HCT116 (cell line): ENCODE data around the gene ANO4. TPM values are rescaled to one million over a fixed set of nuclear protein-coding genes. Genes with fewer than 3 reads are reported as not detected.

Experiments
- ATAC-seq: fragments of 200-7000 bp; cut with Tn5 transposase; 2 replicates; pipeline ENCODE4 v1.9.1; 2020; ENCODE audit warnings: mild to moderate bottlenecking, moderate library complexity
- BruUV-seq: library from RNA; stranded (reverse); fragments of 400-500 nt; replicated peaks from 2 replicates; lab custom pipeline; 2021; lab: Mats Ljungman, UMichigan
- CTCF ChIA-PET: fragments of 300-600 bp; sonication (Branson Sonifier 250); formaldehyde crosslinking; loops from one replicate; lab custom pipeline; 2021; ENCODE audit warnings: antibody characterized with exemption; lab: Charles Lee
- POLR2A ChIA-PET: fragments of 300-600, 350-600 bp; sonication (Branson Sonifier 250); formaldehyde crosslinking; loops from one replicate; lab custom pipeline; 2021; ENCODE audit warnings: antibody characterized with exemption; lab: Charles Lee
- RAD21 ChIA-PET, 2 experiments: fragments of 300-600 bp; sonication (Branson Sonifier 250); formaldehyde crosslinking; loops; one replicate each; lab custom pipeline; 2023; ENCODE audit warnings: low total read pairs in 2 of 2; ENCODE audit not compliant: uncharacterized antibody in 2 of 2, unreplicated experiment in 2 of 2, low non-redundant PET in 1 of 2; lab: Charles Lee
- DNase-seq: peaks from one replicate; pipeline ENCODE4 v3.0.0-alpha.2; 2010; ENCODE audit warnings: low read depth, low spot score
- H2AFZ ChIP-seq: fragments of 200-600 bp; shearing (Covaris generic), sonication (generic); 2 replicates; pipeline ENCODE4 v1.6.1; 2017; ENCODE audit warnings: low read depth, mixed run types, mixed read lengths, antibody characterized with exemption, low read length; ENCODE audit not compliant: poor library complexity, severe bottlenecking
- H3K27ac ChIP-seq: 2 replicates; pipeline ENCODE4 v1.5.1; 2012; ENCODE audit warnings: low read depth, low read length
- H3K27me3 ChIP-seq: fragments of 200-600 bp; sonication (generic); 2 replicates; pipeline ENCODE4 v1.6.1; 2016; ENCODE audit warnings: mixed run types, low read length, mixed read lengths; ENCODE audit not compliant: insufficient read depth
- H3K36me3 ChIP-seq, 2 experiments: fragments of 200-500 bp in 1 of 2; fragments of 200-600 bp in 1 of 2; sonication (Bioruptor generic) in 1 of 2; sonication (generic) in 1 of 2; 2 replicates each; pipeline versions ENCODE4 v1.5.1 to v1.6.1; 2014 to 2016; ENCODE audit warnings: low read length in 2 of 2, inconsistent platforms in 1 of 2, mixed read lengths in 1 of 2, mixed run types in 1 of 2; ENCODE audit not compliant: insufficient read depth in 2 of 2, control insufficient read depth in 1 of 2
- H3K4me1 ChIP-seq, 2 experiments: fragments of 200-600 bp in 1 of 2; sonication (generic) in 1 of 2; 2 replicates each; pipeline versions ENCODE4 v1.5.1 to v1.6.1; 2012 to 2017; ENCODE audit warnings: low read length in 2 of 2, inconsistent platforms in 1 of 2, mild to moderate bottlenecking in 1 of 2, mixed read lengths in 1 of 2, mixed run types in 1 of 2, moderate library complexity in 1 of 2; ENCODE audit not compliant: insufficient read depth in 2 of 2, control insufficient read depth in 1 of 2
- H3K4me2 ChIP-seq: fragments of 200-600 bp; sonication (generic); 2 replicates; pipeline ENCODE4 v1.6.1; 2017; ENCODE audit warnings: mixed run types, low read length, mixed read lengths
- H3K4me3 ChIP-seq, 2 experiments: fragments of 200-600 bp in 1 of 2; sonication (generic) in 1 of 2; replicated peaks in 1 of 2; 2 replicates each; pipeline ENCODE4 v1.5.1; 2011 to 2016; ENCODE audit warnings: low read length in 2 of 2, control low read depth in 1 of 2, low read depth in 1 of 2, mild to moderate bottlenecking in 1 of 2, mixed read lengths in 1 of 2, mixed run types in 1 of 2
- H3K79me2 ChIP-seq: fragments of 200-600 bp; sonication (generic); 2 replicates; pipeline ENCODE4 v1.6.1; 2017; ENCODE audit warnings: mild to moderate bottlenecking, mixed run types, low read length, moderate library complexity, mixed read lengths; ENCODE audit not compliant: insufficient read depth
- H3K9ac ChIP-seq: fragments of 200-600 bp; sonication (generic); 2 replicates; pipeline ENCODE4 v1.6.1; 2016; ENCODE audit warnings: low read length, mixed read lengths
- H3K9me2 ChIP-seq: fragments of 200-600 bp; sonication (generic), shearing (Covaris generic); 2 replicates; pipeline ENCODE4 v1.6.1; 2017; ENCODE audit warnings: mixed run types, mild to moderate bottlenecking, moderate library complexity; ENCODE audit not compliant: insufficient read depth
- H3K9me3 ChIP-seq, 2 experiments: fragments of 200-500 bp in 1 of 2; fragments of 200-600 bp in 1 of 2; sonication (Bioruptor generic) in 1 of 2; sonication (generic) in 1 of 2; 2 replicates each; pipeline ENCODE4 v1.6.1; 2014 to 2017; ENCODE audit warnings: low read length in 2 of 2, mixed read lengths in 2 of 2, inconsistent platforms in 1 of 2, low read depth in 1 of 2, mild to moderate bottlenecking in 1 of 2, mixed run types in 1 of 2, moderate library complexity in 1 of 2; ENCODE audit not compliant: control insufficient read depth in 1 of 2, insufficient read depth in 1 of 2
- H4K20me1 ChIP-seq: fragments of 200-600 bp; sonication (generic), shearing (Covaris generic); 2 replicates; pipeline ENCODE4 v1.6.1; 2017; ENCODE audit warnings: mixed run types, mild to moderate bottlenecking, moderate library complexity; ENCODE audit not compliant: insufficient read depth
- CEBPB ChIP-seq: IDR thresholded peaks from 2 replicates; pipeline ENCODE4 v1.6.1; 2012; ENCODE audit warnings: low read depth
- EGR1 ChIP-seq: IDR thresholded peaks from 2 replicates; pipeline ENCODE4 v1.6.1; 2012; ENCODE audit warnings: low read depth
- ELF1 ChIP-seq: IDR thresholded peaks from 2 replicates; pipeline ENCODE4 v1.6.1; 2012; ENCODE audit warnings: low read depth, borderline replicate concordance
- EZH2 ChIP-seq: fragments of 200-600 bp; sonication (generic); IDR thresholded peaks from 2 replicates; pipeline ENCODE4 v1.6.1; 2017; ENCODE audit warnings: antibody characterized with exemption, mixed run types
- EZH2phosphoT487 ChIP-seq: fragments of 200-600 bp; IDR thresholded peaks from 2 replicates; pipeline ENCODE4 v1.6.1; 2018; ENCODE audit warnings: antibody characterized with exemption, borderline replicate concordance
- FOSL1 ChIP-seq: IDR thresholded peaks from 2 replicates; pipeline ENCODE4 v1.6.1; 2012; ENCODE audit warnings: low read depth
- JUND ChIP-seq: IDR thresholded peaks from 2 replicates; pipeline ENCODE4 v1.6.1; 2012
- MAX ChIP-seq: IDR thresholded peaks from 2 replicates; pipeline ENCODE4 v1.6.1; 2012
- POLR2AphosphoS5 ChIP-seq: IDR thresholded peaks from 2 replicates; pipeline ENCODE4 v1.6.1; 2011; ENCODE audit warnings: mild to moderate bottlenecking, low read depth, low read length, moderate library complexity
- RAD21 ChIP-seq: IDR thresholded peaks from 2 replicates; pipeline ENCODE4 v1.6.1; 2012; ENCODE audit warnings: low read depth, mild to moderate bottlenecking
- SRF ChIP-seq: IDR thresholded peaks from 2 replicates; pipeline ENCODE4 v1.6.1; 2012; ENCODE audit warnings: low read depth
- TCF7L2 ChIP-seq: IDR thresholded peaks from 2 replicates; pipeline ENCODE4 v1.7.0; 2011; ENCODE audit warnings: borderline replicate concordance, inconsistent platforms; ENCODE audit not compliant: insufficient read depth, insufficient read length; ENCODE audit errors: extremely low read depth
- ZNF274 ChIP-seq: fragments of 200-500 bp; sonication (Bioruptor generic); IDR thresholded peaks from 2 replicates; pipeline ENCODE4 v1.6.1; 2014; ENCODE audit warnings: mild to moderate bottlenecking, low read depth, low read length, inconsistent platforms
- intact Hi-C: fragments of 100-400 bp; cut with micrococcal nuclease; formaldehyde crosslinking; loops from 2 replicates; pipeline ENCODE4 v1.10.0; 2022
- total RNA-seq: library from RNA; stranded (reverse); gene quantifications from one replicate; pipeline ENCODE4 v1.2.1, GENCODE V29; 2021; ENCODE audit not compliant: unreplicated experiment
- TF ChIP-seq, protein P1 (sequence below): IDR thresholded peaks from 2 replicates; pipeline ENCODE4 v1.6.1; 2012
- TF ChIP-seq, protein P2 (sequence below): IDR thresholded peaks from 2 replicates; pipeline ENCODE4 v1.6.1; 2011; ENCODE audit warnings: mild to moderate bottlenecking, low read length, moderate library complexity; ENCODE audit not compliant: insufficient replicate concordance; ENCODE audit errors: extremely low read depth

Gene ANO4
- total RNA-seq, 1 experiment from 2014 or later, result 1.7 TPM

GRCh38 chr12:100953677-100954076 is 159.1 kb downstream of the ANO4 start:
- POLR2A ChIA-PET, result no interaction called here
- no peaks in the 10 kb centered on the region for H3K27me3 ChIP-seq
- H3K4me1 ChIP-seq, result peaks cover 9 to 12% of the 10 kb centered on the region in 2 experiments; a peak in 3 of 4 replicates
- no peaks in the 10 kb centered on the region for H3K9me3 ChIP-seq
- no peak overlapping the region for H3K4me2 ChIP-seq
- H3K4me3 ChIP-seq, result no peak overlapping the region
- H3K9me2 ChIP-seq, result no peaks in the 10 kb centered on the region
- CTCF ChIA-PET, result no interaction called here
- no peak overlapping the region for H2AFZ ChIP-seq
- no peak overlapping the region for H3K27ac ChIP-seq
- BruUV-seq, result no TSS peak
- no peaks in the 10 kb centered on the region for H4K20me1 ChIP-seq
- no peaks in the 10 kb centered on the region for H3K79me2 ChIP-seq
- TF ChIP-seq EZH2, result no peak
- TF ChIP-seq ZNF274, result no peak
- no peak for TF ChIP-seq JUND
- no peak for TF ChIP-seq FOSL1
- no peak for TF ChIP-seq TCF7L2
- no peak for TF ChIP-seq RAD21
- no peak for TF ChIP-seq MAX
- TF ChIP-seq SRF, result no peak
- TF ChIP-seq EGR1, result no peak
- no peak for TF ChIP-seq EZH2phosphoT487
- TF ChIP-seq, protein P1, sequence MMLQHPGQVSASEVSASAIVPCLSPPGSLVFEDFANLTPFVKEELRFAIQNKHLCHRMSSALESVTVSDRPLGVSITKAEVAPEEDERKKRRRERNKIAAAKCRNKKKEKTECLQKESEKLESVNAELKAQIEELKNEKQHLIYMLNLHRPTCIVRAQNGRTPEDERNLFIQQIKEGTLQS, result no peak
- TF ChIP-seq CEBPB, result no peak
- TF ChIP-seq, protein P2, sequence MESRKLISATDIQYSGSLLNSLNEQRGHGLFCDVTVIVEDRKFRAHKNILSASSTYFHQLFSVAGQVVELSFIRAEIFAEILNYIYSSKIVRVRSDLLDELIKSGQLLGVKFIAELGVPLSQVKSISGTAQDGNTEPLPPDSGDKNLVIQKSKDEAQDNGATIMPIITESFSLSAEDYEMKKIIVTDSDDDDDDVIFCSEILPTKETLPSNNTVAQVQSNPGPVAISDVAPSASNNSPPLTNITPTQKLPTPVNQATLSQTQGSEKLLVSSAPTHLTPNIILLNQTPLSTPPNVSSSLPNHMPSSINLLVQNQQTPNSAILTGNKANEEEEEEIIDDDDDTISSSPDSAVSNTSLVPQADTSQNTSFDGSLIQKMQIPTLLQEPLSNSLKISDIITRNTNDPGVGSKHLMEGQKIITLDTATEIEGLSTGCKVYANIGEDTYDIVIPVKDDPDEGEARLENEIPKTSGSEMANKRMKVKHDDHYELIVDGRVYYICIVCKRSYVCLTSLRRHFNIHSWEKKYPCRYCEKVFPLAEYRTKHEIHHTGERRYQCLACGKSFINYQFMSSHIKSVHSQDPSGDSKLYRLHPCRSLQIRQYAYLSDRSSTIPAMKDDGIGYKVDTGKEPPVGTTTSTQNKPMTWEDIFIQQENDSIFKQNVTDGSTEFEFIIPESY, result no peak
- no peak for TF ChIP-seq POLR2AphosphoS5
- TF ChIP-seq ELF1, result no peak
- no peak for ATAC-seq
- no peak for DNase-seq
- intact Hi-C loops, result loop anchor here (10.0 kb wide), 1 partner anchor 371 kb away; no protein-coding TSS in a partner anchor
- no peaks in the 10 kb centered on the region for H3K36me3 ChIP-seq
- RAD21 ChIA-PET, result no interaction called here
- H3K9ac ChIP-seq, result no peak overlapping the region
